Measurements from ENCODE around the gene GPR78. TPM values are rescaled to one million over a fixed set of nuclear protein-coding genes. Genes with fewer than 3 reads are reported as not detected.

GPR78 gene
- total RNA-seq, 6 donors from 2014 or later: 0.03 to 0.07 TPM; not detected in 4

- DNase-seq: no peak
- TF ChIP-seq CTCF (IDR thresholded peaks at IDR 0.05) (no peak), EP300 (IDR thresholded peaks at IDR 0.05) (no peak), POLR2AphosphoS5 (IDR thresholded peaks at IDR 0.05) (no peak), POLR2A (IDR thresholded peaks at IDR 0.05) (no peak)
- no peak for ATAC-seq (ENCODE audit: low FRiP score in 2 of 2)
- Histone ChIP-seq H3K4me3 (no peak overlapping the region), H3K9me3 (no peaks in the 10 kb centered on the region), H3K27me3 (peaks cover 0 to 14% (median 3%) of the 10 kb centered on the region in 4 donors), H3K27ac (no peak overlapping the region), H3K36me3 (no peaks in the 10 kb centered on the region), H3K4me1 (peaks cover 0 to 11% (median 0%) of the 10 kb centered on the region in 4 donors)
- WGBS, 2 donors: 31 to 39% methylated on average over 10 to 11 of the region's 12 CpGs
Measured at GRCh38 chr4:8579526-8580320, 469 bp upstream of the GPR78 start.

DNA sequence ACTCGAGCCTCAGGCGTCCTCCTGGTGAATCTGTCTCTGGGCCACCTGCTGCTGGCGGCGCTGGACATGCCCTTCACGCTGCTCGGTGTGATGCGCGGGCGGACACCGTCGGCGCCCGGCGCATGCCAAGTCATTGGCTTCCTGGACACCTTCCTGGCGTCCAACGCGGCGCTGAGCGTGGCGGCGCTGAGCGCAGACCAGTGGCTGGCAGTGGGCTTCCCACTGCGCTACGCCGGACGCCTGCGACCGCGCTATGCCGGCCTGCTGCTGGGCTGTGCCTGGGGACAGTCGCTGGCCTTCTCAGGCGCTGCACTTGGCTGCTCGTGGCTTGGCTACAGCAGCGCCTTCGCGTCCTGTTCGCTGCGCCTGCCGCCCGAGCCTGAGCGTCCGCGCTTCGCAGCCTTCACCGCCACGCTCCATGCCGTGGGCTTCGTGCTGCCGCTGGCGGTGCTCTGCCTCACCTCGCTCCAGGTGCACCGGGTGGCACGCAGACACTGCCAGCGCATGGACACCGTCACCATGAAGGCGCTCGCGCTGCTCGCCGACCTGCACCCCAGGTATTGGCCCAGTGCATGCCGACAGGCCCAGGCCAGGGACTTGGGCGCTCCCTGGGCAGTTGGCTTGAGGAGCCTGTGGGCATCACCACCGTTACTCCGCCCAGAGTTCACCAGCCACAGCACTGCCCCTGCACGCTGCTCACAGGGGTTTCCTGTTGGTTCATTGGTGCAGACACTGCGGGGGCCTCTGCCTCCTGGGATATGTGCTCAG lies 1.1 kb downstream of the GPR78 start:
- ATAC-seq (ENCODE audit: low FRiP score in 2 of 2) (no peak), DNase-seq (no peak)
- H3K27me3 ChIP-seq: peaks cover 0 to 14% (median 3%) of the 10 kb centered on the region in 4 donors
- H3K36me3 ChIP-seq: no peaks in the 10 kb centered on the region
- peaks cover 0 to 11% (median 0%) of the 10 kb centered on the region in 4 donors for H3K4me1 ChIP-seq
- H3K27ac ChIP-seq: no peak overlapping the region
- WGBS, 2 donors: 48 to 89% methylated on average over 28 to 50 of the region's 66 CpGs
- no peak for TF ChIP-seq POLR2AphosphoS5 (IDR thresholded peaks at IDR 0.05)
- TF ChIP-seq EP300 (IDR thresholded peaks at IDR 0.05): no peak
- TF ChIP-seq POLR2A (IDR thresholded peaks at IDR 0.05): no peak
- no peak for TF ChIP-seq CTCF (IDR thresholded peaks at IDR 0.05)
- no peak overlapping the region for H3K4me3 ChIP-seq
- H3K9me3 ChIP-seq: no peaks in the 10 kb centered on the region

DNA sequence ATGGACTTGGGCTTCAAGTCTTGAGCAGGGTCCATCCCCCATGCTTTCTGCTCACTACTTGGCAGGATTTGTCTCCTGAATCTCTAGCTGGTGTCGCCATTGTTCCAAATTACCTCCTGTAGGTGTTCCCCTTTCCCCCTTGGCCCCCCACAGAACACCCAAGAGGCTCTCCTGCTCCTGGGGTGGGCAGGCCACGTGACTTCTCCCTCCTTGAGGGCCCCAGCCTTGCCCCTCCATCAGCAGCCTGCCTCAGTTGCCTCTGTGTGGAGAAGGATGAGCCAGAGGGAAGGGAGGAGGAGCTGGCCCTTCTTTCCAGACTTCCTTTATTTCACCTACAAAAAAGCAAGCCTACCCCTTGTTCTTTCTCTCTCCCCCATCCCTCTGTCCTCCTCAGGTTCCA lies 1.8 kb downstream of the GPR78 start:
- 44 to 46% methylated on average over 2 of the region's 2 CpGs for WGBS, 2 donors
- no peaks in the 10 kb centered on the region for H3K9me3 ChIP-seq
- H3K4me1 ChIP-seq: peaks cover 0 to 11% (median 0%) of the 10 kb centered on the region in 4 donors
- H3K27me3 ChIP-seq: peaks cover 0 to 14% (median 3%) of the 10 kb centered on the region in 4 donors
- H3K4me3 ChIP-seq: no peak overlapping the region
- no peak for TF ChIP-seq POLR2AphosphoS5 (IDR thresholded peaks at IDR 0.05)
- no peak for TF ChIP-seq EP300 (IDR thresholded peaks at IDR 0.05)
- no peak for TF ChIP-seq POLR2A (IDR thresholded peaks at IDR 0.05)
- TF ChIP-seq CTCF (IDR thresholded peaks at IDR 0.05): no peak
- no peak for DNase-seq
- H3K27ac ChIP-seq: no peak overlapping the region
- no peak for ATAC-seq (ENCODE audit: low FRiP score in 2 of 2)
- H3K36me3 ChIP-seq: no peaks in the 10 kb centered on the region

- DNase-seq: no peak
- Histone ChIP-seq H3K4me1 (peaks cover 0 to 11% (median 0%) of the 10 kb centered on the region in 4 donors), H3K4me3 (no peak overlapping the region), H3K27me3 (peaks cover 0 to 14% (median 3%) of the 10 kb centered on the region in 4 donors), H3K36me3 (no peaks in the 10 kb centered on the region), H3K27ac (no peak overlapping the region), H3K9me3 (no peaks in the 10 kb centered on the region)
- ATAC-seq (ENCODE audit: low FRiP score in 2 of 2): no peak
- WGBS, 2 donors: 90 to 92% methylated on average over 10 to 12 of the region's 12 CpGs
- TF ChIP-seq EP300 (IDR thresholded peaks at IDR 0.05) (no peak), CTCF (IDR thresholded peaks at IDR 0.05) (no peak), POLR2A (IDR thresholded peaks at IDR 0.05) (no peak), POLR2AphosphoS5 (IDR thresholded peaks at IDR 0.05) (no peak)
Measured at GRCh38 chr4:8582436-8582835, 2.2 kb downstream of the GPR78 start.

Data from upper lobe of left lung (tissue), 6 donors.